OCI-LY7 (cell line): ENCODE measurements around the gene PLCE1.

Experiments
- EZH2phosphoT487 ChIP-seq: fragments of 200-600 bp; sonication (generic); IDR thresholded peaks from 2 replicates; pipeline ENCODE4 v1.6.1; 2018; ENCODE audit warnings: low read depth, borderline replicate concordance, mild to moderate bottlenecking, mixed run types, antibody characterized with exemption, low read length, moderate library complexity, mixed read lengths
- TF ChIP-seq, protein P1 (sequence below): fragments of 200-600 bp; sonication (generic); conservative IDR thresholded peaks from 2 replicates; pipeline ENCODE4 v1.5.1; 2014; ENCODE audit warnings: mild to moderate bottlenecking, antibody characterized with exemption, low read length, moderate library complexity, mixed read lengths

GRCh38 chr10:94018107-94018506 is 24.4 kb downstream of the PLCE1 start:
- TF ChIP-seq, protein P1, sequence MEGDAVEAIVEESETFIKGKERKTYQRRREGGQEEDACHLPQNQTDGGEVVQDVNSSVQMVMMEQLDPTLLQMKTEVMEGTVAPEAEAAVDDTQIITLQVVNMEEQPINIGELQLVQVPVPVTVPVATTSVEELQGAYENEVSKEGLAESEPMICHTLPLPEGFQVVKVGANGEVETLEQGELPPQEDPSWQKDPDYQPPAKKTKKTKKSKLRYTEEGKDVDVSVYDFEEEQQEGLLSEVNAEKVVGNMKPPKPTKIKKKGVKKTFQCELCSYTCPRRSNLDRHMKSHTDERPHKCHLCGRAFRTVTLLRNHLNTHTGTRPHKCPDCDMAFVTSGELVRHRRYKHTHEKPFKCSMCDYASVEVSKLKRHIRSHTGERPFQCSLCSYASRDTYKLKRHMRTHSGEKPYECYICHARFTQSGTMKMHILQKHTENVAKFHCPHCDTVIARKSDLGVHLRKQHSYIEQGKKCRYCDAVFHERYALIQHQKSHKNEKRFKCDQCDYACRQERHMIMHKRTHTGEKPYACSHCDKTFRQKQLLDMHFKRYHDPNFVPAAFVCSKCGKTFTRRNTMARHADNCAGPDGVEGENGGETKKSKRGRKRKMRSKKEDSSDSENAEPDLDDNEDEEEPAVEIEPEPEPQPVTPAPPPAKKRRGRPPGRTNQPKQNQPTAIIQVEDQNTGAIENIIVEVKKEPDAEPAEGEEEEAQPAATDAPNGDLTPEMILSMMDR: no peak
- TF ChIP-seq EZH2phosphoT487: no peak
